ENCODE measurements around the gene ACSM2A. TPM values are rescaled to one million over a fixed set of nuclear protein-coding genes. Genes with fewer than 3 reads are reported as not detected.
"Not testable (repeated sequence)": the region's sequence is repeated elsewhere in the genome, so short reads cannot be mapped to it uniquely, and the experiment has no call there.

Gene ACSM2A
- total RNA-seq, 1 experiment from 2014 or later = not detected

DNA sequence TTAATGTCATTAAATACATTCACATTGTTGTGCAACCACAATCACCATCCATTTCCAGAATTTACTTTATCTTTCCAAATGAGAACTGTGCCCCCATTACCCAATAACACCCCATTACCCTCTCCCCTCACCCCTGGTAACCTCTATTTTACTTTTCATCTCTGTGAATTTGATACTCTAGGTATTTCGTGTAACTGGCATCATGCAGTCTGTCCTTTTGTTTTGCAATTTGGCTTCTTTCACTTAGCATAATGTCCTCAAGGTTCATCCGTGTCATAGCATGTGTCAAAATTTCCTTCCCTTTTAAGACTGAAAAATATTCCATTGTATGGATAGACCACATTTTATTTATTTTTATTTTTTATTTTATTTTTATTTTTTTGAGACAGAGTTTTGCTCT lies 29.6 kb upstream of the ACSM2A start:
- DNase-seq; H3K4me1 ChIP-seq (ENCODE audit: low read length); H3K27me3 ChIP-seq (ENCODE audit: low read length); H3K9me3 ChIP-seq (ENCODE audit: low read length); H3K79me2 ChIP-seq (ENCODE audit: low read length); H3K9me2 ChIP-seq (replicated peaks; ENCODE audit: insufficient read depth, low read length); H3K27ac ChIP-seq (ENCODE audit: low read length); H3K4me2 ChIP-seq (ENCODE audit: low read depth, low read length, poor library complexity, severe bottlenecking); H3K4me3 ChIP-seq (ENCODE audit: low read length); H3K36me3 ChIP-seq (ENCODE audit: insufficient read depth, low read length); H2AFZ ChIP-seq (ENCODE audit: low read length); H3K9ac ChIP-seq (ENCODE audit: low read length); H4K20me1 ChIP-seq (ENCODE audit: insufficient read depth, low read depth, low read length): not testable (repeated sequence)

DNA sequence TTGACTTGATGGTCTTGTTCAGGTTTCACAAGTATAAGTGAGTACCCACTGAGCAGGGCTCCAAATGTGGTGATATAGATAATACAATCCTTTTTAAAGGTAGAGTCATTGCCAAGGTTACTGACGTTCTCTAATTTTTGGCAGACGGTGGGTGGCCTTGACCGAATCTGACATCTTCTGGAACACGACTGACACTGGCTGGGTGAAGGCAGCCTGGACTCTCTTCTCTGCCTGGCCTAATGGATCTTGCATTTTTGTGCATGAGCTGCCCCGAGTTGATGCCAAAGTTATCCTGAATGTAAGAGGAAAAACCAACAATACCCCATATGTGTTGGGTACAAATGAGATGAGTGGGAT lies 27.6 kb upstream of the ACSM2A start:
- H3K9me2 ChIP-seq (replicated peaks; ENCODE audit: insufficient read depth, low read length); H3K9ac ChIP-seq (ENCODE audit: low read length); DNase-seq; H3K9me3 ChIP-seq (ENCODE audit: low read length); H3K4me1 ChIP-seq (ENCODE audit: low read length); H3K27me3 ChIP-seq (ENCODE audit: low read length); H3K36me3 ChIP-seq (ENCODE audit: insufficient read depth, low read length); H2AFZ ChIP-seq (ENCODE audit: low read length); H3K27ac ChIP-seq (ENCODE audit: low read length); H3K79me2 ChIP-seq (ENCODE audit: low read length); H4K20me1 ChIP-seq (ENCODE audit: insufficient read depth, low read depth, low read length); H3K4me2 ChIP-seq (ENCODE audit: low read depth, low read length, poor library complexity, severe bottlenecking); H3K4me3 ChIP-seq (ENCODE audit: low read length): not testable (repeated sequence)

GRCh38 chr16:20424129-20424866 lies 27.0 kb upstream of the ACSM2A start:
- Histone ChIP-seq H2AFZ (ENCODE audit: low read length) (no peak overlapping the region), H3K4me3 (ENCODE audit: low read length) (no peak overlapping the region), H3K79me2 (ENCODE audit: low read length) (no peaks in the 10 kb centered on the region), H3K4me2 (ENCODE audit: low read depth, low read length, poor library complexity, severe bottlenecking) (no peak overlapping the region), H3K9me3 (ENCODE audit: low read length) (no peaks in the 10 kb centered on the region), H3K27me3 (ENCODE audit: low read length) (no peaks in the 10 kb centered on the region), H3K9ac (ENCODE audit: low read length) (no peak overlapping the region), H4K20me1 (ENCODE audit: insufficient read depth, low read depth, low read length) (no peaks in the 10 kb centered on the region), H3K36me3 (ENCODE audit: insufficient read depth, low read length) (no peaks in the 10 kb centered on the region), H3K27ac (ENCODE audit: low read length) (no peak overlapping the region), H3K9me2 (replicated peaks; ENCODE audit: insufficient read depth, low read length) (no peaks in the 10 kb centered on the region), H3K4me1 (ENCODE audit: low read length) (no peaks in the 10 kb centered on the region)
- no peak for DNase-seq

DNA sequence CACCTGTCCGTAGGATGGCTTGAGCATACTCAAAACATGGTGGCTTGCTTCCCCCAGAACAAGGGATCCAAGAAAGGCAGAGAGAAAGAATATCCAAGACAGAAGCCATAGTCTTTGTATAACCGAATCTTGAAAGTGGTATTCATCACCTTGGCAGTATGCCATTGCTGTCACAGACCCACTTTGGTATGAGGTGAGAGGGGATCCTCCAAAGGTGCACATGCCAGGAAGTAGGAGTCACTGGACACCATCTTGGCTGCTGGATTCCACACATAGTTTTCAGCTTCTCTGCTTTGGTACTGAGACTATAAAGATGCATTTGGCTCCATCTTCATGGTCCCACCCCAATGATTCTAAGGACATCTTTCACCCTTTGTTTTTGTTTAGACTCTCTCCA lies 23.9 kb upstream of the ACSM2A start:
- not testable (repeated sequence) for H3K27ac ChIP-seq (ENCODE audit: low read length); H3K4me2 ChIP-seq (ENCODE audit: low read depth, low read length, poor library complexity, severe bottlenecking); H3K79me2 ChIP-seq (ENCODE audit: low read length); H2AFZ ChIP-seq (ENCODE audit: low read length); H3K36me3 ChIP-seq (ENCODE audit: insufficient read depth, low read length); H3K27me3 ChIP-seq (ENCODE audit: low read length); H3K4me3 ChIP-seq (ENCODE audit: low read length); DNase-seq; H3K9ac ChIP-seq (ENCODE audit: low read length); H3K9me3 ChIP-seq (ENCODE audit: low read length); H3K4me1 ChIP-seq (ENCODE audit: low read length); H3K9me2 ChIP-seq (replicated peaks; ENCODE audit: insufficient read depth, low read length); H4K20me1 ChIP-seq (ENCODE audit: insufficient read depth, low read depth, low read length)

DNA sequence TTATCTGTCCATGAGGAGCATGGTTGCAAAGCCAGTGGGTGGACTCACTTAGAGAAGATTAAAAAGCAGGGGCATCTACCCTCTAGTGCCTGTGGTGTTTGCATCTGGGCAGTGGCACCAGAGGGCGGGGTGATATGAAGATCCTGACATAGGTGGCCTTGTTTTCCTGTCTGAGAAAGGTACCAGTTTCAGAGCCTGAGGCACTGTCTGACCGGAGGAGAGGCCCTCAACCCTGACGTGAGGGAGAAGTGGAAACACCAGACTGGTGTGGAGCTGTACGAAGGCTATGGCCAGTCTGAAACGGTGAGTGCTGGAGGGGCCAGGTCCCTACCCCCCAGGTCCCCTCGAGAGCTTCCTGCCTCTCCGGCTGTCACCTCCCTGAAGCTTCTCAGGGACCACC lies 21.8 kb upstream of the ACSM2A start:
- not testable (repeated sequence) for H3K79me2 ChIP-seq (ENCODE audit: low read length); H3K9ac ChIP-seq (ENCODE audit: low read length); H3K9me2 ChIP-seq (replicated peaks; ENCODE audit: insufficient read depth, low read length); H3K4me2 ChIP-seq (ENCODE audit: low read depth, low read length, poor library complexity, severe bottlenecking); H2AFZ ChIP-seq (ENCODE audit: low read length); DNase-seq; H3K4me1 ChIP-seq (ENCODE audit: low read length); H4K20me1 ChIP-seq (ENCODE audit: insufficient read depth, low read depth, low read length); H3K27ac ChIP-seq (ENCODE audit: low read length); H3K9me3 ChIP-seq (ENCODE audit: low read length); H3K27me3 ChIP-seq (ENCODE audit: low read length); H3K36me3 ChIP-seq (ENCODE audit: insufficient read depth, low read length); H3K4me3 ChIP-seq (ENCODE audit: low read length)

DNA sequence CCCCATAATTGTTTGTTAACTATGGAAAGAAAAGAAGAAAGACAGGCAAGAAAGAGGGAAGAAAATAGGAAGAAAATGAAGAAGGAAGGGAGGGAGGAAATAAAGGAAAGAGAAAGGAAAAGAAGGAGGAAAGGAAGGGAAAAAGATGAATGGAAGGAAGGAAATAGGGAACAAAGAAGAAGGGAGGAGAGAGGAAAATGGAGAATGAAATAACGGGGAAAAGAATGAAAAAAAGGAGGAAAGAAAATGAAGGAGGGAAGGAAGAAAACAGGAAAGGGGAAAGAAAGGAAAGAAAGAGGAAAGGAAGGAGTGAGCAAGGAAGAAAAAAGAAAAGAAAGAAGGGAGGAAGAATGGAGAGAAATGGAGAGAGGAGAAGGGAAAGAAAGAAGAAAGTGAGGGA lies 20.8 kb upstream of the ACSM2A start:
- not testable (repeated sequence) for H2AFZ ChIP-seq (ENCODE audit: low read length); DNase-seq; H3K9me3 ChIP-seq (ENCODE audit: low read length); H3K27ac ChIP-seq (ENCODE audit: low read length); H3K79me2 ChIP-seq (ENCODE audit: low read length); H3K36me3 ChIP-seq (ENCODE audit: insufficient read depth, low read length); H3K9me2 ChIP-seq (replicated peaks; ENCODE audit: insufficient read depth, low read length); H4K20me1 ChIP-seq (ENCODE audit: insufficient read depth, low read depth, low read length); H3K27me3 ChIP-seq (ENCODE audit: low read length); H3K4me2 ChIP-seq (ENCODE audit: low read depth, low read length, poor library complexity, severe bottlenecking); H3K9ac ChIP-seq (ENCODE audit: low read length); H3K4me1 ChIP-seq (ENCODE audit: low read length); H3K4me3 ChIP-seq (ENCODE audit: low read length)

DNA sequence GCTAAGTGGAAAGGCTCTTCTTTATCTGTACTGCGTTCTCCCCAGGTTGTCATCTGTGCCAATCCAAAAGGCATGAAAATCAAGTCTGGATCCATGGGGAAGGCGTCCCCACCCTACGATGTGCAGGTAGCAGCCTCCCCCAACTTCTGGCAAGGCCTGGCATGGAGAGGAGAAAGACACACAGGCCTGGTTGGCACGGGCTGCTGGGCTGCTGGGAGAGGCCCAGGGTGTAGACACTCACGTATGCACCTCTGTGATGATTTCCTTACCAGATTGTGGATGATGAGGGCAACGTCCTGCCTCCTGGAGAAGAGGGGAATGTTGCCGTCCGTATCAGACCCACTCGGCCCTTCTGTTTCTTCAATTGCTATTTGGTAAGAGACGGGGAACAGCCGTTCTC lies 20.4 kb upstream of the ACSM2A start:
- H3K9me3 ChIP-seq (ENCODE audit: low read length) = no peaks in the 10 kb centered on the region
- H3K79me2 ChIP-seq (ENCODE audit: low read length) = no peaks in the 10 kb centered on the region
- no peak overlapping the region for H3K4me2 ChIP-seq (ENCODE audit: low read depth, low read length, poor library complexity, severe bottlenecking)
- no peaks in the 10 kb centered on the region for H3K27me3 ChIP-seq (ENCODE audit: low read length)
- DNase-seq = no peak
- H3K4me3 ChIP-seq (ENCODE audit: low read length) = no peak overlapping the region
- no peaks in the 10 kb centered on the region for H3K36me3 ChIP-seq (ENCODE audit: insufficient read depth, low read length)
- no peaks in the 10 kb centered on the region for H3K9me2 ChIP-seq (replicated peaks; ENCODE audit: insufficient read depth, low read length)
- no peak overlapping the region for H3K27ac ChIP-seq (ENCODE audit: low read length)
- H2AFZ ChIP-seq (ENCODE audit: low read length) = no peak overlapping the region
- no peaks in the 10 kb centered on the region for H4K20me1 ChIP-seq (ENCODE audit: insufficient read depth, low read depth, low read length)
- H3K9ac ChIP-seq (ENCODE audit: low read length) = no peak overlapping the region
- H3K4me1 ChIP-seq (ENCODE audit: low read length) = no peaks in the 10 kb centered on the region

GRCh38 chr16:20438950-20439349 lies 12.4 kb upstream of the ACSM2A start:
- not testable (repeated sequence) for DNase-seq; H3K36me3 ChIP-seq (ENCODE audit: insufficient read depth, low read length); H3K27ac ChIP-seq (ENCODE audit: low read length); H2AFZ ChIP-seq (ENCODE audit: low read length); H3K9me3 ChIP-seq (ENCODE audit: low read length); H3K9ac ChIP-seq (ENCODE audit: low read length); H3K4me2 ChIP-seq (ENCODE audit: low read depth, low read length, poor library complexity, severe bottlenecking); H3K27me3 ChIP-seq (ENCODE audit: low read length); H3K9me2 ChIP-seq (replicated peaks; ENCODE audit: insufficient read depth, low read length); H4K20me1 ChIP-seq (ENCODE audit: insufficient read depth, low read depth, low read length); H3K4me1 ChIP-seq (ENCODE audit: low read length); H3K4me3 ChIP-seq (ENCODE audit: low read length); H3K79me2 ChIP-seq (ENCODE audit: low read length)

- not testable (repeated sequence) for H2AFZ ChIP-seq (ENCODE audit: low read length); H3K27me3 ChIP-seq (ENCODE audit: low read length); H3K79me2 ChIP-seq (ENCODE audit: low read length); DNase-seq; H3K9me2 ChIP-seq (replicated peaks; ENCODE audit: insufficient read depth, low read length); H3K9me3 ChIP-seq (ENCODE audit: low read length); H3K27ac ChIP-seq (ENCODE audit: low read length); H3K4me2 ChIP-seq (ENCODE audit: low read depth, low read length, poor library complexity, severe bottlenecking); H3K4me3 ChIP-seq (ENCODE audit: low read length); H3K36me3 ChIP-seq (ENCODE audit: insufficient read depth, low read length); H3K4me1 ChIP-seq (ENCODE audit: low read length); H4K20me1 ChIP-seq (ENCODE audit: insufficient read depth, low read depth, low read length); H3K9ac ChIP-seq (ENCODE audit: low read length)
Observed at GRCh38 chr16:20439820-20440231, 11.5 kb upstream of the ACSM2A start.

All from Karpas-422 (cell line).